ENCODE data around the gene PLAAT3. TPM values are rescaled to one million over a fixed set of nuclear protein-coding genes. Genes with fewer than 3 reads are reported as not detected.
A peak's percentile ranks its signal among the peaks of the same experiment; 100 is the strongest.
"Not testable (repeated sequence)": the region's sequence is repeated elsewhere in the genome, so short reads cannot be mapped to it uniquely, and the experiment has no call there.

PLAAT3 gene
- total and polyA plus RNA-seq, 9 donors, result 20.5 to 45.5 (median 35.1) TPM

DNA sequence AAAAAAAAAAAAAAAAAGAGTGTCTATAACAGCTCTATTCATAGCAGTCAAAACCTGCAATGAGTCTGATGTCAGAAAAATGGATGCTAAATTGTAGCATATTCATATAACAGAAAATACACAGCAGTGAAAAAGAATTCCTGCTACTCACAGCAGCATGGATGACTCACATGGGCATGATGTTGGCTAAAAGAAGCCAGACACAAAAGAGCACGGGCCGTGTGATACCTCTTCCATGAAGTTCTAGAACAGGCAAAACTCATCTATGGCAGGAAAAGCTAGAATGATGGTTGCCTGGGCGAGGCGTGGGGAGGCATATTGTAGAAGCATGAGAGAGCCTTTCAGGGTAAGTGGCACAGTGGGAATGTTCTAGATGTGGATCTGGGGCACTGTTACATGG, 18.9 kb downstream of the PLAAT3 start:
- no peak for DNase-seq
- Histone ChIP-seq H3K9me3 (replicated peaks; ENCODE audit: control insufficient read depth, low read depth, low read length) (no peaks in the 10 kb centered on the region), H3K36me3 (ENCODE audit: control insufficient read depth, insufficient read depth, low read length) (no peaks in the 10 kb centered on the region), H3K27me3 (ENCODE audit: control insufficient read depth, insufficient read depth, low read length) (no peaks in the 10 kb centered on the region), H3K4me1 (ENCODE audit: control insufficient read depth, insufficient read depth, low read length) (no peaks in the 10 kb centered on the region), H3K4me3 (ENCODE audit: low read length) (no peak overlapping the region), H3K27ac (ENCODE audit: low read length) (no peak overlapping the region)
- WGBS (ENCODE audit: insufficient coverage), result 55% methylated on average over 2 of the region's 4 CpGs

DNA sequence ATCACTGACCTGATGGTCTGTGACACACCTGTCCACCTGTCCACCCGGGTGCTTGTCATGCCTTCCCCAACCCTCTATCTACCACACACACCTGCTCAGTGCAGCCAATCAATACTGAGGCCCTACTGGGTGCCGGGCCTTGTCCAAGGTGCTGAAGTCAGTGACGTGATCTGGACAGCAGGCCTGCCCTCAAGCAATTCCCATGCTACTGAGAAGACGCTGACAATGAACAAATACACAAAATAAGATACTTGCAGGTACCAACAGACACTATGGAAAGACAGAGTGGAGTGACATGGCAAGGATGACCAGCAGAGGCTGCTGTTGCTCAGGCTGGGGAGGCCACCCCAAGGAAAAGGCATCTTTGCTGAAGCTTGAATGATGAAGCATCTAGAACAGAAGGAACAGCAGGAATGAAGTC, 21.2 kb downstream of the PLAAT3 start:
- DNase-seq, result no peak
- no peaks in the 10 kb centered on the region for H3K4me1 ChIP-seq (ENCODE audit: control insufficient read depth, insufficient read depth, low read length)
- no peaks in the 10 kb centered on the region for H3K36me3 ChIP-seq (ENCODE audit: control insufficient read depth, insufficient read depth, low read length)
- H3K9me3 ChIP-seq (replicated peaks; ENCODE audit: control insufficient read depth, low read depth, low read length), result no peaks in the 10 kb centered on the region
- no peaks in the 10 kb centered on the region for H3K27me3 ChIP-seq (ENCODE audit: control insufficient read depth, insufficient read depth, low read length)
- H3K27ac ChIP-seq (ENCODE audit: low read length), result no peak overlapping the region
- WGBS (ENCODE audit: insufficient coverage), result 56% methylated on average over 1 of the region's 4 CpGs
- H3K4me3 ChIP-seq (ENCODE audit: low read length), result no peak overlapping the region

DNA sequence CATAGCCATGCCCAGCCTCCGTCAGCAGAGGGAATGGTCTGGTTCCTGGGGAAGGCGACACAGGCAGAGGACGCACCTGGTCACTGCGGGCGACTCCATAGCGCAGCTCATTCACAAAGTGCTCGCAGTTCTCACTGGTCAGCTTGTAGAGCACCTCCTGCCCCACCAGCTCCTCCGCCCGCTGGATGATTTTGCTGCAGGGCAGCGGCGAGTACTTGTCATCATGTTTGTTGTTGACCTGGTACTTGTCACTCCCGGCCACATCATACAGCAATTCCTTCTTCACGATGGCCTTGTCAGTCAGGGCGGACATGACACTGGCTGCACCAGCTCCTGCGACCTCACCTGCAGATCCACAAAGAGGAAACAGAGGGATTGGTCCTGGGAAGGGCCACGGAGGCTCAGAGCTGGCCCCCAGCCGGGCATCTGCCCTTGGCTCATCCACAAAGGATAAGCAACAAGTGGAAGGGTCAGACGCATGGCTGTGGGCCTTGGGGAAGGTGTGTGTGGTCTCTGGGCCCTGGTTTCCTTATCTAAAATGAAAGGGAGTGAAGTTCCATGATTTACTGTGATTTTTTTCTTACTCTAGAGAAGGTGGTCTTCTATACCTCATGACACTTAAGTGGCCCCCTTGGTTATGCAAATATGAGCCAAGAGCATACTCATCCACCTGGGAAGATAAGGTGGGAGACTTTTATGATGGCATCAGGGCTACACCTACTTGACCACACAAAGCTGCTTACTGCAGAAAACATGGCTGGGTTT, 24.0 kb downstream of the PLAAT3 start:
- DNase-seq, result no peak
- H3K4me3 ChIP-seq (ENCODE audit: low read length), result no peak overlapping the region
- H3K27me3 ChIP-seq (ENCODE audit: control insufficient read depth, insufficient read depth, low read length), result no peaks in the 10 kb centered on the region
- no peaks in the 10 kb centered on the region for H3K4me1 ChIP-seq (ENCODE audit: control insufficient read depth, insufficient read depth, low read length)
- no peak overlapping the region for H3K27ac ChIP-seq (ENCODE audit: low read length)
- H3K9me3 ChIP-seq (replicated peaks; ENCODE audit: control insufficient read depth, low read depth, low read length), result no peaks in the 10 kb centered on the region
- no peaks in the 10 kb centered on the region for H3K36me3 ChIP-seq (ENCODE audit: control insufficient read depth, insufficient read depth, low read length)
- WGBS (ENCODE audit: insufficient coverage), result 88% methylated on average over 15 of the region's 18 CpGs

DNA sequence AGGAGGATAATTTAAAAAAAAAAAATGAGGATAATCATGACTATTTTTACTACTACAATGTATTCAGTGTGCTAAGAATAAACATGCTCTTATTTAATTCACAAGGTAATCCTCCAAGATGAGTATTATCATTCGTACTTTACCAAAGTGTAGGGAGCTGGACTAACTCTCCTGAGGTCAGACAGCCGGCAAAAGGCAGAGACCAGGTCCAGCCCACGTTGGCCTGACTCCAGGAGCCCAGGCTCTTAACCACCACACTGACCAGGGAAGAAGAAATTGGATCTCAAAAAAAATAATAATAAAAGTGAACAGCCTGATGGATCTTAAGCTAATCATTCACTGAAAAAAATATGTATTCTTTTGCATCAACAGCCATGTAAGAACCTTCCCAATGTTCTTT, 25.2 kb downstream of the PLAAT3 start:
- no CpG with 5 or more reads among the region's 3 CpGs for WGBS (ENCODE audit: insufficient coverage)
- Histone ChIP-seq H3K36me3 (ENCODE audit: control insufficient read depth, insufficient read depth, low read length) (no peaks in the 10 kb centered on the region), H3K27me3 (ENCODE audit: control insufficient read depth, insufficient read depth, low read length) (no peaks in the 10 kb centered on the region), H3K4me3 (ENCODE audit: low read length) (no peak overlapping the region), H3K27ac (ENCODE audit: low read length) (no peak overlapping the region), H3K9me3 (replicated peaks; ENCODE audit: control insufficient read depth, low read depth, low read length) (no peaks in the 10 kb centered on the region), H3K4me1 (ENCODE audit: control insufficient read depth, insufficient read depth, low read length) (no peaks in the 10 kb centered on the region)
- no peak for DNase-seq

DNA sequence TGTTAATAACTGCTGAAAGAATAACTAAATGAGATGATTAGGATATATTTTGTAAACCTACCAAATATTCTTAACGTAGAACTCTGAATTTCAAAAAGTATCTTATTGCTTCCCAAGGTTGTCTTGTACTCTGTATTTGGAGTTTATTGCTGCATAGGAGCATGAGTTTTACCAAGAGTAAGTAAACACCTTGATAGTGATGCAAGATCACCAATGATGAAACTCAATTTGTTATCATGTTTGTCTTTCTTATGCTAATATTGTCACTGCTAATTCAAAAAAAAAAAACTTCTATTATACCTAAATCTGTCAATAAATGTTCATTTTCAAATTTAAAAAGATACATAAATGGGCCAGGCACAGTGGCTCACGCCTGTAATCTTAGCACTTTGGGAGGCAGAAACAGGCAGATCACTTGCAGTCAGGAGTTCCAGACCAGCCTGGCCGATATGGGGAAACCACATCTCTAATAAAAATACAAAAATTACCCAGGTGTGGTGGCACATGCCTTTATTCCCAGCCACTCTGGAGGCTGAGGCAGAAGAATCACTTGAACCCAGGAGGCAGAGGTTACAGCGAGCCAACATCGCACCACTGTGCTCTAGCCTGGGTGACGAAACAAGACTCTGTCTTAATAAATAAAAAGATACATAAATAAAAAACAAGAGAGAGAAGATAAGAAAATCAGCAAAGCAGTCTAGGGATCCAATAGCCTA, 27.6 kb downstream of the PLAAT3 start:
- no CpG with 5 or more reads among the region's 6 CpGs for WGBS (ENCODE audit: insufficient coverage)
- no peak overlapping the region for H3K27ac ChIP-seq (ENCODE audit: low read length)
- H3K27me3 ChIP-seq (ENCODE audit: control insufficient read depth, insufficient read depth, low read length), result no peaks in the 10 kb centered on the region
- no peak overlapping the region for H3K4me3 ChIP-seq (ENCODE audit: low read length)
- no peaks in the 10 kb centered on the region for H3K36me3 ChIP-seq (ENCODE audit: control insufficient read depth, insufficient read depth, low read length)
- H3K9me3 ChIP-seq (replicated peaks; ENCODE audit: control insufficient read depth, low read depth, low read length), result peaks cover 3% of the 10 kb centered on the region
- DNase-seq, result no peak
- no peaks in the 10 kb centered on the region for H3K4me1 ChIP-seq (ENCODE audit: control insufficient read depth, insufficient read depth, low read length)

DNA sequence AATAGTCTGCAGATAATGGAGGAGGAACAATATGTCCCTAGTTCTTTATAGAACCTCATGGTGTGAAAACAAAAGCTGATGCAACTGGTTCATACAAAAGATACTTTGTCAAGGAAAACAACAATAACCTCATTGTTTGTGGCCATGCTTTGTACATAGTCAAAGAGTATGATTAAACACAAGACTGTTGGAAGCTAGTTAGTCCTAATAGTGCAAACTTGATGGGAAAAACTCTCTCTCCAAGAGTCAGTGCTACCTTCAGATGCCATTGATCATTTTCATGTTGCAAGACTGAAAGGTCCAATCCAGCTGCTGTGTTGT, 30.9 kb downstream of the PLAAT3 start:
- peaks cover 11% of the 10 kb centered on the region for H3K9me3 ChIP-seq (replicated peaks; ENCODE audit: control insufficient read depth, low read depth, low read length)
- peaks cover 3% of the 10 kb centered on the region for H3K36me3 ChIP-seq (ENCODE audit: control insufficient read depth, insufficient read depth, low read length)
- no peaks in the 10 kb centered on the region for H3K4me1 ChIP-seq (ENCODE audit: control insufficient read depth, insufficient read depth, low read length)
- no peaks in the 10 kb centered on the region for H3K27me3 ChIP-seq (ENCODE audit: control insufficient read depth, insufficient read depth, low read length)
- no peak for DNase-seq
- H3K27ac ChIP-seq (ENCODE audit: low read length), result no peak overlapping the region
- no peak overlapping the region for H3K4me3 ChIP-seq (ENCODE audit: low read length)

DNA sequence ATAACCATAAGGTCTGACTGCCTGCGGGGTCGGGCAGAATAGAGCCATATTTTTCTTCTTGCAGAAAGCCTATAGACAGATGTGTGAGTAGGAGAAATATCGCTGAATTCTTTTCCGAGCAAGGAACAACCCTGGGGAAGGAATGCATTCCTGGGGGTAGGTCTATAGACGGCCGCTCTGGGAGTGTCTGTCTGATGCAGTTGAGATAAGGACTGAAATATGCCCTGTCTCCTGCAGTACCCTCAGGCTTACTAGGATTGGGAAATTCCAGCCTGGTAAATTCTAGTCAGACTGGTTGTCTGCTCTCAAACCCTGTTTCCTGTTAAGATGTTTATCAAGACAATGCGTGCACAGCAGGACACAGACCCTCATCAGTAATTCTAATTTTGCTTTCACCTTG, 33.0 kb downstream of the PLAAT3 start:
- H3K4me3 ChIP-seq (ENCODE audit: low read length); H3K27me3 ChIP-seq (ENCODE audit: control insufficient read depth, insufficient read depth, low read length); DNase-seq; H3K27ac ChIP-seq (ENCODE audit: low read length); H3K4me1 ChIP-seq (ENCODE audit: control insufficient read depth, insufficient read depth, low read length); H3K36me3 ChIP-seq (ENCODE audit: control insufficient read depth, insufficient read depth, low read length): not testable (repeated sequence)
- 89% methylated on average over 4 of the region's 7 CpGs for WGBS (ENCODE audit: insufficient coverage)
- peaks cover 11% of the 10 kb centered on the region for H3K9me3 ChIP-seq (replicated peaks; ENCODE audit: control insufficient read depth, low read depth, low read length)

DNA sequence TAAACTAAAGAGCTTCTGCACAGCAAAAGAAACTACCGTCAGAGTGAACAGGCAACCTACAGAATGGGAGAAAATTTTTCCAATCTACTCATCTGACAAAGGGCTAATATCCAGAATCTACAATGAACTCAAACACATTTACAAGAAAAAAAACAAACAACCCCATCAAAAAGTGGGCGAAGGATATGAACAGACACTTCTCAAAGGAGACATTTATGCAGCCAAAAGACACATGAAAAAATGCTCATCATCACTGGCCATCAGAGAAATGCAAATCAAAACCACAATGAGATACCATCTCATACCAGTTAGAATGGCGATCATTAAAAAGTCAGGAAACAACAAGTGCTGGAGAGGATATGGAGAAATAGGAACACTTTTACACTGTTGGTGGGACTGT, 35.4 kb downstream of the PLAAT3 start:
- WGBS (ENCODE audit: insufficient coverage), result no CpG with 5 or more reads among the region's 3 CpGs
- H3K4me1 ChIP-seq (ENCODE audit: control insufficient read depth, insufficient read depth, low read length), result peaks cover 12% of the 10 kb centered on the region
- H3K27me3 ChIP-seq (ENCODE audit: control insufficient read depth, insufficient read depth, low read length); H3K4me3 ChIP-seq (ENCODE audit: low read length); DNase-seq; H3K27ac ChIP-seq (ENCODE audit: low read length); H3K36me3 ChIP-seq (ENCODE audit: control insufficient read depth, insufficient read depth, low read length): not testable (repeated sequence)
- H3K9me3 ChIP-seq (replicated peaks; ENCODE audit: control insufficient read depth, low read depth, low read length), result peaks cover 11% of the 10 kb centered on the region

DNA sequence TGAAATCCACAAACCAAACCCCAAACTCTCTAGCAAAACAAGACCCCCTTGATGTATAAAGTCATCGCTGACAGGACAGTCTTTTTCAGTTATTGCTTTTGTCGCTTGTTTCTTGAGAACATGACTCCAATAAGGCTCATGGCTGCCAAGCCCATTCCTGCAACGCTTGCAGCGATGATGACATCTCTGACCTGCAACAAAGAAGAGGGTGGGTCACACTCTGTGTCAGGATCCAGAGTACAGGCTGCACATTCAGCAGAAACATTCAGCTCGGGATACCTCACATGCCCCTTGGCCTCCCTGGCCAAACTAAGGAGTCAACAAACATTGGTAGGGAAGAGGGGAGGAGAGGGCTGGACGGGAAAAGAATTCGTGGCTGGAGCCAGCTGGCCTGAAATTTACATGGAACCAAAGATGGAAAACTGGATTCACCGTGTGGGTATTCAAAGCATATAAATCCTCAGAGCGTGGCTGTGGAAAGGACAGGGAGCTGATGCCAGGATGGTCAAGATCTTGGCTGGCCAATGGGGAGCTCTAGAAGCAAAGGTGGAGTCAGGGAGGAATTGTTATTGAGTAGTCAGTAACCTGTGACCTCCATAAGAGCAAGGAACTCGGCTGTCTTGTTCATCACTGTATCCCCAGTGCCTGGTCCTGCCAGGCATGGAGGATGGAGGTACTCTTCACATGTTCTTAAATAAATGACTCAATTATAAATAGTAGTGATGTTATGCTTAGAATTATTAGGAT, 39.2 kb downstream of the PLAAT3 start:
- peaks cover 3% of the 10 kb centered on the region for H3K9me3 ChIP-seq (replicated peaks; ENCODE audit: control insufficient read depth, low read depth, low read length)
- 44% methylated on average over 9 of the region's 10 CpGs for WGBS (ENCODE audit: insufficient coverage)
- H3K27me3 ChIP-seq (ENCODE audit: control insufficient read depth, insufficient read depth, low read length), result no peaks in the 10 kb centered on the region
- peak overlapping the region; percentile 63 for H3K27ac ChIP-seq (ENCODE audit: low read length)
- peak overlapping the region; percentile 0 for H3K4me3 ChIP-seq (ENCODE audit: low read length)
- H3K4me1 ChIP-seq (ENCODE audit: control insufficient read depth, insufficient read depth, low read length), result peaks cover 16% of the 10 kb centered on the region
- DNase-seq, result peak; percentile 63
- H3K36me3 ChIP-seq (ENCODE audit: control insufficient read depth, insufficient read depth, low read length), result peaks cover 3% of the 10 kb centered on the region
